HG03558 (cell line): ENCODE results near the gene ASIC4.

Source experiments
- ATAC-seq: cut with Tn5 transposase; IDR thresholded peaks from one replicate; pipeline ENCODE4 v1.9.1; 2021; ENCODE audit warnings: moderate number of reproducible peaks; ENCODE audit not compliant: unreplicated experiment; ENCODE audit errors: extremely low read depth

The ASIC4 gene

GRCh38 chr2:219563271-219563928 is 49.1 kb downstream of the ASIC4 start:
- no peak for ATAC-seq

GRCh38 chr2:219565130-219566080 is 51.1 kb downstream of the ASIC4 start:
- no peak for ATAC-seq

GRCh38 chr2:219566640-219567039 is 52.4 kb downstream of the ASIC4 start:
- ATAC-seq, result no peak

GRCh38 chr2:219567131-219567530 is 52.8 kb downstream of the ASIC4 start:
- no peak for ATAC-seq

- no peak for ATAC-seq
These were observed 53.6 kb downstream of the ASIC4 start for GRCh38 chr2:219567791-219568361.

GRCh38 chr2:219569041-219569440 is 54.8 kb downstream of the ASIC4 start:
- no peak for ATAC-seq

- no peak for ATAC-seq
These were observed 55.4 kb downstream of the ASIC4 start for GRCh38 chr2:219569635-219570034.

- no peak for ATAC-seq
These were observed 56.1 kb downstream of the ASIC4 start for GRCh38 chr2:219570194-219570923.

GRCh38 chr2:219570924-219571310 is 56.6 kb downstream of the ASIC4 start:
- ATAC-seq, result no peak

- no peak for ATAC-seq
These were observed 57.3 kb downstream of the ASIC4 start, which contains the start of gene OBSL1 for GRCh38 chr2:219571311-219572236. OBSL1 (minus strand) TSS chr2:219571539; CDS start chr2:219571232, 307 bp downstream.

GRCh38 chr2:219572237-219573001 is 58.1 kb downstream of the ASIC4 start, which contains the start of gene INHA:
INHA (plus strand) TSS chr2:219572310; CDS start chr2:219572375, 65 bp downstream.
- ATAC-seq, result no peak

- ATAC-seq, result no peak
These were observed 58.9 kb downstream of the ASIC4 start for GRCh38 chr2:219573166-219573565.

GRCh38 chr2:219574484-219575311 is 60.4 kb downstream of the ASIC4 start:
- no peak for ATAC-seq

GRCh38 chr2:219575566-219576504 is 61.6 kb downstream of the ASIC4 start:
- no peak for ATAC-seq

GRCh38 chr2:219576505-219577388 is 62.5 kb downstream of the ASIC4 start:
- no peak for ATAC-seq
